ENCODE measurements around the gene ERMN. TPM values are rescaled to one million over a fixed set of nuclear protein-coding genes. Genes with fewer than 3 reads are reported as not detected.
"Not testable (repeated sequence)": the region's sequence is repeated elsewhere in the genome, so short reads cannot be mapped to it uniquely, and the experiment has no call there.

ERMN gene
- total RNA-seq, 2 donors from 2014 or later, result 0.19 to 0.52 TPM

DNA sequence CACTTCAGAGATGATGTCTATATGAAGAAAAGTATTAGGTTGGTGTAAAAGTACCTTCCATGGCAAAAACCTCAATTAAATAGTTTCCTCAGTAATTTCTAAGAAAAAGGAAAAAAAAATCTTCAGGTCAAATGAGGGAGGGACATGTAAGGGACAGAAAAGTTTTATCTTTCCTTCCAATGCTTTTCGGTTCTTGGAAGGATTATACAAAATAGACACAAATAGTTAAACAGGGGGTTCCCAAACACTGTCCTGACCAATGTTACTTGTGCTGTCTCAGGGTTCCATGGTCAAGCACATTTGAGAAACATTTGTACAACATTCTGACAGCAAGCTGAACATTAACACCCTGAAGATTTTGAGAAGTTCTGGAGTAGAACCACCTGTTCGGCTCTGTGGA, 22.0 kb downstream of the ERMN start:
- DNase-seq (ENCODE audit: low spot score), result no peak
- intact Hi-C loops (cut with DNase I), result no loop called here

DNA sequence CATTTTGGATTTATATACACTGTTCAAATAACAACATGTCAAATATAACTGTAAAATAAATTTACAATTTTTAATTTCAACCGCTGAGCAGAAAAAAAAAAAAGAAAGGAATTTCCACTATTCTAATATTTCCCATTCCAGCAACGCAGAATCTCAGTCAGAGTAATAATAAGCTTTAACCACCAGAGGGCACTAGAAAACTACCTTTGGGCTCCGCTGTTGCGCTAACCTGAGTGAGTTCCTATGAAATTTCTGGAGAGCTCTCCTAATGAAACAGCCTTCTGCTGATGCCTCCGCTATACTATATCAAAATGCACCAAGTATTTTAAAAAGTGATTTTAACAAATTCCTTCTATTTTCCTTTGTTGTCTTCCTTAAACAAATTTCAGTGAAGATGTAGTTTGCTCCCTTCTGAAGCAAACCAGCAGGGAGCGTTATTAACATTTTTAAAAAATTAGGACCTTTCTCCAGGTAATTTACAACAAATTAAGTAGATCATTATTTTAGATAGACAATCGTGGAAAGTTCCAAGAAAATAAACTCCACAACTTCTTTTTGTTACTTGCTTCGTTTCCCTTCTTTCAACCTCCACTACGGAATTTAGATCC, 23.0 kb downstream of the ERMN start:
- intact Hi-C loops (cut with DNase I), result no loop called here
- no peak for DNase-seq (ENCODE audit: low spot score)

DNA sequence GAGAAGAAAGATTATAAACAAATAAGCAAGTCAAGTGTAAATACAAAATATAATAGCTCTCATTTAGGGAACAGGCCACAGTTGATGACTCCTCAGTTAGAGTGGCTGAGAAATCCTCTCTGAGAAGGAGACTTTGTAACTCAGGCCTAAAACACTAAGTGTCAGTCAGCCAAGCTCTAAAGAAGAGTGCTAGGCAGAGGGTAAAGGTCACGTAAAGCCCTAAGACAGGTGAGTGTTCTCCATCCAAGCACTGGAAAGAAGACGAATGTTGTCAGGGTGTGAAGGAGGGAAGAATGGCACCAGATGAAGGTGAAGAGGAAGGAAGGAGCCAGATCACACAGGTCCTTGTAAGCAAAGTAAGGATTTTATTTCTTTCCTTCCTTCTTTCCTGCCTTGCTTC, 24.3 kb downstream of the ERMN start:
- intact Hi-C loops (cut with DNase I), result no loop called here
- no peak for DNase-seq (ENCODE audit: low spot score)

DNA sequence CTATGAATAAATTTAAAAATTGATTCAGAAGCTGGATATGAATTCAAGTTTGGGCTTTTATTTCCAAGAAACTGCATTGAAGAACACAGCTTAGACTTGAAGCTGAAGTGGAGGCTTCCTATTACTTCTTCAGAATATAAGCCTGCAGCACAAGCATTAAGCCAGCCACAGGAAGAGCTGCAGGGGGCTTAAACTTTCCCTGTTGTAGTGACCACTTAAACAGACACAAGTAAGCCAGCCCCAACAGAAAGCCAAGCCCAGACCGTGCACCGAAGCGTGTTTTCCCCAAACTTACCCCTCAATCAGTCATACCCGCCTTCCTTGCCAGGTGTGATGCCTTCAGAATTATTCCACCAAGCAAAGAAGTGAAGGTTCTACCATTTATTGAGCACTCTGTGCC, 28.7 kb downstream of the ERMN start:
- no peak for DNase-seq (ENCODE audit: low spot score)
- intact Hi-C loops (cut with DNase I), result no loop called here

GRCh38 chr2:157296490-157296889, 29.1 kb downstream of the ERMN start:
- intact Hi-C loops (cut with DNase I), result no loop called here
- no peak for DNase-seq (ENCODE audit: low spot score)

DNA sequence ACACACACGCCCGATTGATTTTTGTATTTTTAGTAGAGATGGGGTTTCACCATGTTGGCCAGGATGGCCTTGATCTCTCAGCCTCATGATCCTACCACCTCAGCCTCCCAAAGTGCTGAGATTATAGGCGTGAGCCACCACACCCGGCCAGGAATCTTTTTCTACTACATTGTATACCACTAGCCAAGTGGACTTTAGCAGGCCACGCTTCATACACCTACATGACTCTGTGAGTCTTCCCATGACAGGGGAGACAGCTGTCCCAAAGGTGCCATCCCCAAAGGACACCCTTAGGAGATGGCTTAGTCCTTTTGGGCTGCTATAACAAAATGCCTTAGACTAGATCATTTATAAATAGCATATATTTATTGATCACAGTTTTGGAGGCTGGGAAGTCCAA, 32.8 kb downstream of the ERMN start:
- intact Hi-C loops (cut with DNase I), result no loop called here
- DNase-seq (ENCODE audit: low spot score), result no peak

DNA sequence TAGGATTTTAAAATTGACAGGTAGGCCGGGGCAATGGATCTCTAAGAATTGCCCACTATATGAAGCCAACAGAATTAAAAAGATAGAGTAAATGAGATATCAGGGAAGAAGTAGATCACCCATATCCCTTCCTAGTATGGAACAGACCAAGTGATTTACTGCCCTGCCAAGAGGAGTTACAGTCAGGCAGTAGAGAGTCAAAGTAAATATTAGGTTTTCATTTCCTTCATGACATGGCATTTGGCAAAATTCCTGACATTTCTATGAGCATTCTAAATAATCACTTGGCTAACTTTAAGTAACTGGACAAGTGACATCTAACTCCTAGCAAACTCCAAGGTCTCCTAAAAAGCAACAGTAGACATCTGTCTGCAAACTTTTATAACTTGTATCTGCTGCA, 34.6 kb downstream of the ERMN start:
- DNase-seq (ENCODE audit: low spot score), result no peak
- intact Hi-C loops (cut with DNase I), result no loop called here

DNA sequence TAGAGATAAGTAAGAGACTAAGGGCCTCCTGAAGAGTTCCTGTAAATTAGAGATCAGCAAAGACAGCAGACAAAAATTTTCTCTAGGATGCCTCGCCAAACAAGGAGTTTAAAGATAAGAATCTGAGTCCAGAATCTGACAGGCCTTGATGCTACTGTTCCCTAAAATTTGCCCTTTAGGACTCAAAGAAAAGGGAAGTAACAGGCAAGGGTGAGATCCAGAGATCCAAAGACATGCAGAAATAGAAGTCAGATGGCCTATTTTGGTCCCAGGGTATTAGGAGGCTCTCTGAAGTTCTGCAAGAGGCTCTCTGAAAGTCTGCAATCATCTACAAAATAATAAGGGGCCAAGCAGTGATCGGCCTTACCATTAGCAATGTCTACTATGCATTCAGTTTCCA, 35.1 kb downstream of the ERMN start:
- intact Hi-C loops (cut with DNase I), result no loop called here
- DNase-seq (ENCODE audit: low spot score), result no peak

DNA sequence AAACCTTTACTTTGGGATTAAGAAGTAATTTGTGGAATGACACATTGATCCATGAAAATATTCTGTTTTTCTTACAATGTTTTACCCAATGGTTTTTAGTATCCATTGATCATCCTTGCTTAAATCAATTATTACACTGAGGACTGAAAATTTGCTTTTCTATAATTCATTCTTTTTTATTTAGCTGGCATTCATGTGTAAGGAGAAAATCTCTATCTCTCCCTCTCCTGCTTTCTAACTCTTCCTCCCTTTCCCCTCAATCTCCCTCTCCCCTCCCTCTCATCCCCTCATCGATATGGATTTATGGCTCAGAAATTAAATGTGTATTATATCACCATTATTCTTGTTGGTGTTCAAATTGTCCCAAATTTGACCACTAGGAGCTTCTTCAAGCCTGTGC, 38.5 kb downstream of the ERMN start:
- intact Hi-C loops (cut with DNase I), result no loop called here
- no peak for DNase-seq (ENCODE audit: low spot score)

DNA sequence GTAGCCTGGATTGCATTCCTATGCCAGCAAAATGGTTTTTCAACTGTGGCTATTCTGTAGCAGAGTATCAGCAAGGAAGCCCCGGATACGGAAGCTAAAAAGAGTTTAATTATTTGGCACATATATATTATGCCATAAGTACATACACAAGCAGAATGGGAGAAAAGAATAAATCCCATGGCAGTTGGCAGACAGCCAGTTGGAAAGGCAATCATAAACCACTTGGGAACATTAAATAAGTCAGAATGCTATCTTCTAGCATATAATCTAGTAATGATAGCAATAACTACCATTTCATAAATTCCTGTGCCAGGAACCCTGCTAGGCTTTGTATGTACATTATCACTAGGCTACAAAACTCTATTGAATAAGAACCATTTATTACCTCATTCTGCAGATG, 42.2 kb downstream of the ERMN start:
- intact Hi-C loops (cut with DNase I), result no loop called here
- DNase-seq (ENCODE audit: low spot score), result no peak

DNA sequence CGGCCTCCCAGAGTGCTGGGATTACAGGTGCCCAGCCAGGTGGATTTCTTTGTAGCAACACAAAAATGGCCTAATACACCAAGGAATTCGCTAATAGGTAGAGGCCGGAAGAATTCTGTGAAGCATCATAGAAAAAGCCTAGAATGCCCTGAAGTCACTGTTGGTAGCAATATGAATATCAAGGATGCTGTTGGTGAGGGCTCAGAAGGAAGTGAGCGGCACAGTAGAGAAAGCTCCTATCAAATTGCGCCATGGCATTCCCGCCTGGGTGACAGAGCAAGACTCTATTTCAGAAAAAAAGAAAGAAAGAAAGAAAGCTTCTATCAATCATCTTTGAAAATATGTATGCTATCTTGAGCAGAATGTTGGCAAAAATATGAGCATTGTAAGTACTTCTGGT, 44.3 kb downstream of the ERMN start:
- intact Hi-C loops (cut with DNase I), result no loop called here
- no peak for DNase-seq (ENCODE audit: low spot score)

- DNase-seq (ENCODE audit: low spot score); intact Hi-C loops (cut with DNase I): not testable (repeated sequence)
Observed at GRCh38 chr2:157279311-157279710, 46.3 kb downstream of the ERMN start.

DNA sequence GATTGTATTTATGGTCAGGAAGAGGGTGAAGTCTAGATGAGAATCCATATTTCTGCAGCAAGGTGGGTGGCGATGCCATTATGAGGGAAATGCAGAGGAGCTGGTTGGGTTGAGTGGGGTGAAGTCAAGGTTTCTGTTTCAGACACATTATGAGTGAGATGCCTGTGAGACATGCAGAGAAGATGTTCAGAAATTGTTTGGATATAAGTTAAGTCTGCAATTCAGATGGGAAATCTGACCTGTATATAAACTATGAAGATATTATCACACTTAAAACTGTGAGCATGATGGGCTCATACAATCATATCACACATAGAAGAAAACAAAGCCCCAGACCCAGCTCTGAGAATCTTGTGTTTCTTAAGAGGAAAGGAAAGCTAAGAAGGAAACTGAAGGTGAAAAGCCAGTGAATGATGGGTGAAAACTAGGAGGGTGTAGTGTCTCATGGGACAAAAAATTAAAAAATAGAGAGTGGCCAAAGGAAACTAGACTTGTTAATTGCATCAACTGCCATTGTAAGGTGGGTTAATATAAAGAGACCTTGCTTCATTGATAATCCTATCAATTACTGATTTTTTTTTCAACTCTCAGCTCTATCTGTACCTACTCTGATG, 53.9 kb downstream of the ERMN start:
- DNase-seq (ENCODE audit: low spot score), result no peak
- intact Hi-C loops (cut with DNase I), result no loop called here

DNA sequence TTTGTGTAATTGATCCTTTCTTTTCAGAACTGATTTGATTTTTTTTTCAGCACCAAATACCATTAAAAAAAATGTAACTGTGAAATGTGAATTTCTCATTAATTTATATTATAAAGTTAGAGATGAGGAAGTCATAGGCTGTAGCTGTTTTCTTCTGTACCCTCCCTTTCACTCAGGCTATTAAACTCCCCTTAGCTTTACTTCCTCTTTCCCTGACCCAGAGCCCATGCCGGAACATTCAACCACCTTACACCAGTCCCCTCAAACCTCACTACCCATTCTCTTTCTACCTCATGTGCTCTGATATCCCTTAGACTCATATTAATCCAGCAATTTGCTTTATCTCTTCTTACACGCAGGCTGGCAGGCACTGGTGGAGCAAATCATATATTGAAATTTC, 55.7 kb downstream of the ERMN start:
- DNase-seq (ENCODE audit: low spot score), result no peak
- intact Hi-C loops (cut with DNase I), result no loop called here

GRCh38 chr2:157269060-157269459, 56.6 kb downstream of the ERMN start:
- DNase-seq (ENCODE audit: low spot score), result no peak
- intact Hi-C loops (cut with DNase I), result no loop called here

Other genes with a start within 250 kb of the ERMN start
- gene GALNT5, start 68.1 kb downstream of the ERMN start, total RNA-seq, result under 1 TPM; 0.19 TPM
- gene CYTIP, start 118.3 kb upstream of the ERMN start, total RNA-seq, result 1 to 10 TPM; 6.3 to 6.8 TPM

Measured in posterior vena cava (tissue), 2 donors.